Amygdala (tissue), 56 donors: ENCODE data around the gene TMEM208.
A peak's percentile ranks its signal among the peaks of the same experiment; 100 is the strongest.

Source experiments
- DNase-seq, 56 donors: peaks; one replicate each; lab custom pipeline; 2025; lab: John Stamatoyannopoulos, UW

Gene TMEM208

GRCh38 chr16:67191411-67191994 lies 35.4 kb upstream of the TMEM208 start:
- DNase-seq = no peak

- peak; percentile 55 to 96 (median 86) for DNase-seq
Observed at GRCh38 chr16:67191995-67192681, 34.8 kb upstream of the TMEM208 start, which contains the start of gene E2F4. TSS of gene E2F4 (plus strand) at chr16:67192155. CDS start at chr16:67192228, 73 bp downstream.

GRCh38 chr16:67192781-67193361 lies 34.1 kb upstream of the TMEM208 start:
- no peak for DNase-seq

GRCh38 chr16:67193536-67193935 lies 33.4 kb upstream of the TMEM208 start:
- DNase-seq = no peak

- no peak for DNase-seq
Observed at GRCh38 chr16:67194260-67194659, 32.7 kb upstream of the TMEM208 start.

- DNase-seq = no peak
Observed at GRCh38 chr16:67195676-67196075, 31.3 kb upstream of the TMEM208 start.

GRCh38 chr16:67196881-67197280 lies 30.0 kb upstream of the TMEM208 start:
- DNase-seq = no peak

- no peak for DNase-seq
Observed at GRCh38 chr16:67197704-67198103, 29.2 kb upstream of the TMEM208 start.

GRCh38 chr16:67198238-67198734 lies 28.6 kb upstream of the TMEM208 start:
- peak in 36 of 56 donors; percentile 8 to 70 (median 43) for DNase-seq

- DNase-seq = peak in 1 of 56 donors; percentile 52
Observed at GRCh38 chr16:67199011-67199807, 27.7 kb upstream of the TMEM208 start, which contains the start of gene ELMO3. TSS of gene ELMO3 (plus strand) at chr16:67199131. CDS start at chr16:67199327, 196 bp downstream.

GRCh38 chr16:67199808-67200198 lies 27.1 kb upstream of the TMEM208 start:
- no peak for DNase-seq

GRCh38 chr16:67200491-67200890 lies 26.4 kb upstream of the TMEM208 start:
- DNase-seq = no peak

- no peak for DNase-seq
Observed at GRCh38 chr16:67201411-67202345, 25.3 kb upstream of the TMEM208 start.

- no peak for DNase-seq
Observed at GRCh38 chr16:67202426-67202825, 24.5 kb upstream of the TMEM208 start.

GRCh38 chr16:67202956-67203493 lies 23.9 kb upstream of the TMEM208 start:
- DNase-seq = no peak

- DNase-seq = no peak
Observed at GRCh38 chr16:67204076-67204475, 22.9 kb upstream of the TMEM208 start.

GRCh38 chr16:67206129-67206837 lies 20.6 kb upstream of the TMEM208 start:
- no peak for DNase-seq

GRCh38 chr16:67206838-67207248 lies 20.1 kb upstream of the TMEM208 start:
- DNase-seq = no peak
